Suprapubic skin (tissue), 4 donors: ENCODE data around the gene PTPN4. TPM values are rescaled to one million over a fixed set of nuclear protein-coding genes. Genes with fewer than 3 reads are reported as not detected.

ENCODE experiments used
- DNase-seq, 2 donors: peaks; one replicate each; pipeline ENCODE4 v3.0.0-alpha.2; 2019; ENCODE audit warnings: low spot score in 2 of 2
- H3K27ac ChIP-seq: fragments of 200-600 bp; sonication (generic); one replicate; pipeline ENCODE4 v1.5.1; 2019
- H3K27me3 ChIP-seq: fragments of 200-600 bp; sonication (generic); one replicate; pipeline ENCODE4 v1.5.1; 2019
- H3K36me3 ChIP-seq: fragments of 200-600 bp; sonication (generic); one replicate; pipeline ENCODE4 v1.5.1; 2019
- H3K4me1 ChIP-seq: fragments of 200-600 bp; sonication (generic); one replicate; pipeline ENCODE4 v1.5.1; 2019
- H3K4me3 ChIP-seq: fragments of 200-600 bp; sonication (generic); one replicate; pipeline ENCODE4 v1.5.1; 2019; ENCODE audit warnings: mild to moderate bottlenecking
- H3K9me3 ChIP-seq: fragments of 200-600 bp; sonication (generic); one replicate; pipeline ENCODE4 v1.5.1; 2019
- CTCF ChIP-seq, 2 donors: fragments of 200-600 bp in 1 of 2; fragments of 450-650 bp in 1 of 2; sonication (generic) in 1 of 2; IDR thresholded peaks; one replicate each; pipeline ENCODE4 v1.5.1; 2016 to 2019; ENCODE audit warnings: antibody characterized with exemption in 2 of 2, mild to moderate bottlenecking in 1 of 2, moderate library complexity in 1 of 2
- EP300 ChIP-seq: sonication (generic); formaldehyde crosslinking; IDR thresholded peaks from one replicate; pipeline ENCODE4 v1.6.1; 2017; ENCODE audit warnings: antibody characterized with exemption
- POLR2A ChIP-seq, 2 donors: fragments of 450-650 bp; IDR thresholded peaks; one replicate each; pipeline ENCODE4 v1.6.1; 2017; ENCODE audit warnings: antibody characterized with exemption in 2 of 2, mild to moderate bottlenecking in 2 of 2, moderate library complexity in 2 of 2
- POLR2AphosphoS5 ChIP-seq, 3 donors: sonication (generic); formaldehyde crosslinking; IDR thresholded peaks; one replicate each; pipeline ENCODE4 v1.6.1; 2017; ENCODE audit warnings: antibody characterized with exemption in 3 of 3
- WGBS: methylation state at CpG from one replicate; pipeline ENCODE4 v1.1.5; 2018; 5-methylcytosine and 5-hydroxymethylcytosine counted together
- total RNA-seq, 4 donors: library from RNA; depleted of rRNA; stranded (reverse); fragments of >200 nt; gene quantifications; one replicate each; pipeline ENCODE4 v1.1.0, GENCODE V29; 2016

The PTPN4 gene
- total RNA-seq, 4 donors from 2014 or later = 14.0 to 73.7 (median 36.7) TPM

- H3K4me3 ChIP-seq = no peak overlapping the region
- peaks cover 10% of the 10 kb centered on the region for H3K4me1 ChIP-seq
- TF ChIP-seq CTCF (IDR thresholded peaks at IDR 0.05) (no peak), EP300 (no peak), POLR2AphosphoS5 (IDR thresholded peaks at IDR 0.05) (no peak), POLR2A (IDR thresholded peaks at IDR 0.05) (no peak)
- DNase-seq = no peak
- H3K9me3 ChIP-seq = no peaks in the 10 kb centered on the region
- no peak overlapping the region for H3K27ac ChIP-seq
- H3K27me3 ChIP-seq = no peaks in the 10 kb centered on the region
- H3K36me3 ChIP-seq = peaks cover 4% of the 10 kb centered on the region
Measured at GRCh38 chr2:119814216-119814615, 54.5 kb downstream of the PTPN4 start.

- Histone ChIP-seq H3K9me3 (no peaks in the 10 kb centered on the region), H3K27me3 (no peaks in the 10 kb centered on the region), H3K36me3 (no peaks in the 10 kb centered on the region), H3K4me3 (no peak overlapping the region), H3K27ac (no peak overlapping the region), H3K4me1 (no peaks in the 10 kb centered on the region)
- TF ChIP-seq POLR2A (IDR thresholded peaks at IDR 0.05) = no peak
- no peak for TF ChIP-seq POLR2AphosphoS5 (IDR thresholded peaks at IDR 0.05)
- no peak for TF ChIP-seq CTCF (IDR thresholded peaks at IDR 0.05)
- no peak for TF ChIP-seq EP300
- 98% methylated on average over 2 of the region's 2 CpGs for WGBS
- no peak for DNase-seq
Measured at GRCh38 chr2:119818792-119819191, 59.1 kb downstream of the PTPN4 start.

- Histone ChIP-seq H3K4me1 (no peaks in the 10 kb centered on the region), H3K27me3 (no peaks in the 10 kb centered on the region), H3K9me3 (no peaks in the 10 kb centered on the region), H3K36me3 (no peaks in the 10 kb centered on the region), H3K4me3 (no peak overlapping the region), H3K27ac (no peak overlapping the region)
- DNase-seq = no peak
- 94% methylated on average over 6 of the region's 6 CpGs for WGBS
- TF ChIP-seq POLR2A (IDR thresholded peaks at IDR 0.05) (no peak), POLR2AphosphoS5 (IDR thresholded peaks at IDR 0.05) (no peak), EP300 (no peak), CTCF (IDR thresholded peaks at IDR 0.05) (no peak)
Measured at GRCh38 chr2:119819846-119820245, 60.1 kb downstream of the PTPN4 start.

- Histone ChIP-seq H3K4me1 (no peaks in the 10 kb centered on the region), H3K9me3 (no peaks in the 10 kb centered on the region), H3K4me3 (no peak overlapping the region), H3K27me3 (no peaks in the 10 kb centered on the region), H3K27ac (no peak overlapping the region), H3K36me3 (no peaks in the 10 kb centered on the region)
- TF ChIP-seq POLR2A (IDR thresholded peaks at IDR 0.05) (no peak), POLR2AphosphoS5 (IDR thresholded peaks at IDR 0.05) (no peak), CTCF (IDR thresholded peaks at IDR 0.05) (no peak), EP300 (no peak)
- no peak for DNase-seq
Measured at GRCh38 chr2:119820275-119820674, 60.6 kb downstream of the PTPN4 start.

- H3K4me1 ChIP-seq = no peaks in the 10 kb centered on the region
- H3K4me3 ChIP-seq = no peak overlapping the region
- TF ChIP-seq POLR2A (IDR thresholded peaks at IDR 0.05) = no peak
- H3K27me3 ChIP-seq = no peaks in the 10 kb centered on the region
- H3K36me3 ChIP-seq = no peaks in the 10 kb centered on the region
- no peak overlapping the region for H3K27ac ChIP-seq
- H3K9me3 ChIP-seq = no peaks in the 10 kb centered on the region
- WGBS = 93% methylated on average over 2 of the region's 2 CpGs
- DNase-seq = no peak
Measured at GRCh38 chr2:119821266-119821665, 61.5 kb downstream of the PTPN4 start.

GRCh38 chr2:119823734-119824334 is 64.1 kb downstream of the PTPN4 start:
- WGBS = 61% methylated on average over 7 of the region's 7 CpGs
- no peak for TF ChIP-seq POLR2AphosphoS5 (IDR thresholded peaks at IDR 0.05)
- no peak for TF ChIP-seq POLR2A (IDR thresholded peaks at IDR 0.05)
- no peak for TF ChIP-seq EP300
- TF ChIP-seq CTCF (IDR thresholded peaks at IDR 0.05) = peak; percentile 43 to 49
- no peaks in the 10 kb centered on the region for H3K27me3 ChIP-seq
- no peaks in the 10 kb centered on the region for H3K36me3 ChIP-seq
- no peak overlapping the region for H3K4me3 ChIP-seq
- DNase-seq = no peak
- no peak overlapping the region for H3K27ac ChIP-seq
- no peaks in the 10 kb centered on the region for H3K9me3 ChIP-seq
- no peaks in the 10 kb centered on the region for H3K4me1 ChIP-seq
